C4-2B (cell line): Measurements from ENCODE around the gene PEX5L.

Experiments used
- H3K27ac ChIP-seq: fragments of 450-650 bp; 2 replicates; pipeline ENCODE4 v1.5.1; 2017
- ZFX ChIP-seq: fragments of 450-650 bp; IDR thresholded peaks from 2 replicates; pipeline ENCODE4 v1.6.1; 2017
- TF ChIP-seq, protein P1 (sequence below): fragments of 450-650 bp; conservative IDR thresholded peaks from 2 replicates; pipeline ENCODE4 v1.5.1; 2017; ENCODE audit warnings: mild to moderate bottlenecking

Gene PEX5L

GRCh38 chr3:180048840-180049239, 12.1 kb upstream of the PEX5L start:
- H3K27ac ChIP-seq: no peak overlapping the region
- TF ChIP-seq, protein P1, sequence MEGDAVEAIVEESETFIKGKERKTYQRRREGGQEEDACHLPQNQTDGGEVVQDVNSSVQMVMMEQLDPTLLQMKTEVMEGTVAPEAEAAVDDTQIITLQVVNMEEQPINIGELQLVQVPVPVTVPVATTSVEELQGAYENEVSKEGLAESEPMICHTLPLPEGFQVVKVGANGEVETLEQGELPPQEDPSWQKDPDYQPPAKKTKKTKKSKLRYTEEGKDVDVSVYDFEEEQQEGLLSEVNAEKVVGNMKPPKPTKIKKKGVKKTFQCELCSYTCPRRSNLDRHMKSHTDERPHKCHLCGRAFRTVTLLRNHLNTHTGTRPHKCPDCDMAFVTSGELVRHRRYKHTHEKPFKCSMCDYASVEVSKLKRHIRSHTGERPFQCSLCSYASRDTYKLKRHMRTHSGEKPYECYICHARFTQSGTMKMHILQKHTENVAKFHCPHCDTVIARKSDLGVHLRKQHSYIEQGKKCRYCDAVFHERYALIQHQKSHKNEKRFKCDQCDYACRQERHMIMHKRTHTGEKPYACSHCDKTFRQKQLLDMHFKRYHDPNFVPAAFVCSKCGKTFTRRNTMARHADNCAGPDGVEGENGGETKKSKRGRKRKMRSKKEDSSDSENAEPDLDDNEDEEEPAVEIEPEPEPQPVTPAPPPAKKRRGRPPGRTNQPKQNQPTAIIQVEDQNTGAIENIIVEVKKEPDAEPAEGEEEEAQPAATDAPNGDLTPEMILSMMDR: no peak
- TF ChIP-seq ZFX: no peak

- TF ChIP-seq, protein P1: no peak
- TF ChIP-seq ZFX: no peak
Measured at GRCh38 chr3:180048103-180048502, 11.4 kb upstream of the PEX5L start.

GRCh38 chr3:180040966-180041365, 4.2 kb upstream of the PEX5L start:
- H3K27ac ChIP-seq: no peak overlapping the region
- TF ChIP-seq ZFX: no peak
- TF ChIP-seq, protein P1: no peak

More at GRCh38 chr3:180048103-180048502, 11.4 kb upstream of the PEX5L start:
- H3K27ac ChIP-seq: no peak overlapping the region

GRCh38 chr3:180036092-180036670, 556 bp downstream of the PEX5L start:
- no peak overlapping the region for H3K27ac ChIP-seq
- TF ChIP-seq, protein P1: no peak
- no peak for TF ChIP-seq ZFX

DNA sequence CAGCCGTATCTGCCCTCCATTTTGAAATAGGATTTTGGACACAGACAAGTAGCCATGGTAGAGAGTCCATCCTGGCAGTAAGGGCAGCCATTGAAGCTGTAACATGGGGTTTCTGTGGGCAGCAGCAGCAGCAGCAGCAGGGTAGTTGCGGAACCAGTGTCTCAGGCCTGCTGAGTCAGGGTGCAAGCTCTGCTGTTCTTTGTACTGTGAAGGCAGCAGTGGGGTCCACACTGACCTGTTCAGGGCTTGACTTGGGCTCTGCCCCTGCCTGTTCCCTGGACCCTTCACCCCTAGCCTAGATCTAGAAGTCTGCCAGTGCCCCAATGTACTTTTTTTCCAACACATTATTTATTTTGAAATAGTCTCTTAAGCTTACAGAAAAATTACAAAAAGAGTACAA, 9.7 kb downstream of the PEX5L start:
- no peak overlapping the region for H3K27ac ChIP-seq
- TF ChIP-seq, protein P1: no peak
- no peak for TF ChIP-seq ZFX

DNA sequence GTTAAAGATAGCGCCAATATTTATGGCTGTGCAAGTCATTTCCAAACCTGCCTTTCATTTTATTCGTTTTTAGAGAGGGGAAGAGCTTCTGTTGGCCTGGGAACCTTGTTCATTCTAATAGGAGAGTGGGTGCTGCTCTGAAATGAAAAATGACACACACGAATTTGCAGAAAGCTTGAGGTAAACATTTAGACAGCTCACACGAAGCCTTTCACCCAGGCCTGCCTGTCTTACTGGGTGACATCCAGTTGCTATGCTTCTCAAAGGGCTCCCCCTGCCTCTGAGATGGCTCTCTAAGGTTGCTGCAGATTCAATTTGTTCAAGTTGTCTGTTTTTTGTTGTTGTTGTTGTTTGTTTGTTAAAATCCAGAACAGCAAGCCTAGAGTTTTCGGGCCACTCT, 18.2 kb downstream of the PEX5L start:
- H3K27ac ChIP-seq: no peak overlapping the region
- no peak for TF ChIP-seq ZFX
- TF ChIP-seq, protein P1: no peak

DNA sequence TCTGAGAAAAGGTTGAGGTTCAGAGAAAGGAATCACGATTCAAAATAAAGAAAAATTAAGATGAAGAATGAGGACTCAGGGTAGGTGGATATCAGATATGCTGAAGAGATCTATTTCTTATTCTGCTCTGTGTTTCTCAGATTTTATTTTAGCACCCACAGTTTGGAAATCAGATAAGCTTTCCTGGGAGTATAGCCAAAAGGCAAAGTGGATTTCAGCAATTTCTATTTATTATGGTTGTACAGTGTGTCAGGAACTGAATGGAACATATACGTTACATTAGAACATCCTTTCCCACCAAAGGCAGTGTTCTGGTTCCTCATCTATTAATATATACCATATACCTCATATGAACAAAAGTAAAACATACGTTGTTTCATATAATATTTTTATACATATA, 18.9 kb downstream of the PEX5L start:
- TF ChIP-seq ZFX: no peak
- TF ChIP-seq, protein P1: no peak
- H3K27ac ChIP-seq: no peak overlapping the region
